PFSK-1 (cell line): ENCODE results near the gene PHLDB3.

Source experiments
- FOXP2 ChIP-seq: optimal IDR thresholded peaks from 2 replicates; pipeline ENCODE3; 2011; ENCODE audit warnings: borderline replicate concordance, control low read depth, inconsistent platforms; ENCODE audit not compliant: insufficient read depth; ENCODE audit errors: extremely low read length, extremely low read depth
- POLR2AphosphoS5 ChIP-seq: IDR thresholded peaks from 2 replicates; pipeline ENCODE4 v1.6.1; 2012; ENCODE audit warnings: low read depth, mild to moderate bottlenecking, control low read depth, low read length, moderate library complexity
- SIN3A ChIP-seq: IDR thresholded peaks from 2 replicates; pipeline ENCODE4 v1.6.1; 2012; ENCODE audit warnings: mild to moderate bottlenecking, low read length, moderate library complexity, borderline replicate concordance; ENCODE audit not compliant: insufficient read depth
- TAF1 ChIP-seq: IDR thresholded peaks from 2 replicates; pipeline ENCODE4 v1.6.1; 2012; ENCODE audit warnings: low read length, control low read depth, borderline replicate concordance; ENCODE audit not compliant: insufficient read depth
- TF ChIP-seq, protein P1 (sequence below), 2 experiments: IDR thresholded peaks; 2 replicates each; pipeline versions ENCODE4 v1.6.1 to v1.8.0; 2011 to 2012; ENCODE audit warnings: low read depth in 2 of 2, low read length in 2 of 2, control low read depth in 1 of 2, inconsistent platforms in 1 of 2, mild to moderate bottlenecking in 1 of 2, moderate library complexity in 1 of 2; ENCODE audit not compliant: insufficient read depth in 1 of 2

PHLDB3 gene

DNA sequence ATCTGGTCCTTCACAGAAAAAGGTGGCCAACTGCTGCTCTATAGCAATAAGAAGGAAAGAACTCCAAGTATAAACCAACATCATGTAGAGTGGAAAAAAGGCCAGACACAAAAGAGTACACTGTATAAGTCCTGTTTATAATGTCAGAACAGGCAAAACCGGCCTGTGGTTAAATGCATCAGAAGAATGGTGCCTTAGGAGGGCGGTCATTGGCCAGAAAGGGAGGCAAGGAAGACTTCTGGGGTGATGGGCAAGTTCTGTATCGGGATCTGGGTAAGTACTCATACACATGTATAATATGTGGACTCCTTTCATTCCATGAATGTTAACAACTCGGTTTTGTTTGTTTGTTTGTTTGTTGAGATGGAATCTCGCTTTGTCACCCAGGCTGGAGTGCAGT is 18.4 kb upstream of the PHLDB3 start:
- TF ChIP-seq POLR2AphosphoS5 (no peak), FOXP2 (no peak), TAF1 (no peak), SIN3A (no peak)
- TF ChIP-seq, protein P1, sequence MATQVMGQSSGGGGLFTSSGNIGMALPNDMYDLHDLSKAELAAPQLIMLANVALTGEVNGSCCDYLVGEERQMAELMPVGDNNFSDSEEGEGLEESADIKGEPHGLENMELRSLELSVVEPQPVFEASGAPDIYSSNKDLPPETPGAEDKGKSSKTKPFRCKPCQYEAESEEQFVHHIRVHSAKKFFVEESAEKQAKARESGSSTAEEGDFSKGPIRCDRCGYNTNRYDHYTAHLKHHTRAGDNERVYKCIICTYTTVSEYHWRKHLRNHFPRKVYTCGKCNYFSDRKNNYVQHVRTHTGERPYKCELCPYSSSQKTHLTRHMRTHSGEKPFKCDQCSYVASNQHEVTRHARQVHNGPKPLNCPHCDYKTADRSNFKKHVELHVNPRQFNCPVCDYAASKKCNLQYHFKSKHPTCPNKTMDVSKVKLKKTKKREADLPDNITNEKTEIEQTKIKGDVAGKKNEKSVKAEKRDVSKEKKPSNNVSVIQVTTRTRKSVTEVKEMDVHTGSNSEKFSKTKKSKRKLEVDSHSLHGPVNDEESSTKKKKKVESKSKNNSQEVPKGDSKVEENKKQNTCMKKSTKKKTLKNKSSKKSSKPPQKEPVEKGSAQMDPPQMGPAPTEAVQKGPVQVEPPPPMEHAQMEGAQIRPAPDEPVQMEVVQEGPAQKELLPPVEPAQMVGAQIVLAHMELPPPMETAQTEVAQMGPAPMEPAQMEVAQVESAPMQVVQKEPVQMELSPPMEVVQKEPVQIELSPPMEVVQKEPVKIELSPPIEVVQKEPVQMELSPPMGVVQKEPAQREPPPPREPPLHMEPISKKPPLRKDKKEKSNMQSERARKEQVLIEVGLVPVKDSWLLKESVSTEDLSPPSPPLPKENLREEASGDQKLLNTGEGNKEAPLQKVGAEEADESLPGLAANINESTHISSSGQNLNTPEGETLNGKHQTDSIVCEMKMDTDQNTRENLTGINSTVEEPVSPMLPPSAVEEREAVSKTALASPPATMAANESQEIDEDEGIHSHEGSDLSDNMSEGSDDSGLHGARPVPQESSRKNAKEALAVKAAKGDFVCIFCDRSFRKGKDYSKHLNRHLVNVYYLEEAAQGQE (IDR thresholded peaks at IDR 0.05; ENCODE audit: insufficient read depth in 1 of 2, low read depth in 2 of 2, low read length in 2 of 2) = no peak

DNA sequence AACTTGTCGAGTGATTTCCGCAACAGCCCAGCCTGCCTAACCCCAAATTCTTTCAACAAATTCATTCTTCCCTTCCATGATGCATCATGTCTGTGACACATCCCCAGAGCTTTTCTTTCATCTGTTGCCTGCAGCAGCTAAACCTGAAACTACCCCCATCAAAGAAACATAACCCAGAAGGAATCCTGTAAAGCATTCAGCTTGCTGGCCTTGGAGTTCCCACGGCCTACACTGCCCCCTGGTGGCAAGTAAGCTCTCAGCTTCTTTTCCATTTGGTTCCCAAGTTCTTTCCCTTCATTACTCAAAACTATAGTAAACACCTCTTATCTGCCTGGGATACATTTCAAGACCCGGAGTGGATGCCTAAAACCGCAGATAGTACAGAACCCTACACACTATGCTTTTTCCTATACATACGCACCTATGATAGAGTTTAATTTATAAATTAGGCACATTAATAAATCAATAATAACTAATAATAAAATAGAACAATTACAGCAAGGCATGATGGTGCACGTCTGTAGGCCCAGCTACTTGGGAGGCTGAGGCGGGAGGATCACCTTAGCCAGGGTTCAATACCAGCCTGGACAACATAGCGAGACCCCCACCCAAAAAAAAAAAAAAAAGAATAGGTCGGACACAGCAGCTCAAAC is 15.0 kb upstream of the PHLDB3 start:
- TF ChIP-seq, protein P1 (IDR thresholded peaks at IDR 0.05; ENCODE audit: insufficient read depth in 1 of 2, low read depth in 2 of 2, low read length in 2 of 2) = no peak
- TF ChIP-seq POLR2AphosphoS5 (no peak), FOXP2 (no peak), SIN3A (no peak), TAF1 (no peak)

DNA sequence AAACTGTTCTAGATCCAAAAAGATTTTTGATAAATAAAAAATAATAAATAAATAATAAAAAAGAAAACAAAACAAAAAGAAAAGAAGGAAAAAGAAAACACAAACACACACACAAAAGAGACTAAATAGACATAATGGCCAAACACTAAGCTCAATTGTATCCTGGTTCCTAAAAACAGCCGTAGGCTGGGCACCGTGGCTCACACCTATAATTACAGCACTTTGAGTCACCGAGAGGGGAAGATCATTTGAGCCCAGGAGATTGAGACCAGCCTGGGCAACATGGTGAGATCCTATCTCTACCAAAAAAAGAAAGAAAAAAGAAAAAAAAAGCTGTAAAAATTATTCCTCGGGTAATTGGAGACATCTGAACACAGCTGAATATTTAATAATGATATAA is 13.5 kb upstream of the PHLDB3 start:
- TF ChIP-seq TAF1 (no peak), FOXP2 (no peak), SIN3A (no peak), POLR2AphosphoS5 (no peak)
- TF ChIP-seq, protein P1 (IDR thresholded peaks at IDR 0.05; ENCODE audit: insufficient read depth in 1 of 2, low read depth in 2 of 2, low read length in 2 of 2) = no peak

DNA sequence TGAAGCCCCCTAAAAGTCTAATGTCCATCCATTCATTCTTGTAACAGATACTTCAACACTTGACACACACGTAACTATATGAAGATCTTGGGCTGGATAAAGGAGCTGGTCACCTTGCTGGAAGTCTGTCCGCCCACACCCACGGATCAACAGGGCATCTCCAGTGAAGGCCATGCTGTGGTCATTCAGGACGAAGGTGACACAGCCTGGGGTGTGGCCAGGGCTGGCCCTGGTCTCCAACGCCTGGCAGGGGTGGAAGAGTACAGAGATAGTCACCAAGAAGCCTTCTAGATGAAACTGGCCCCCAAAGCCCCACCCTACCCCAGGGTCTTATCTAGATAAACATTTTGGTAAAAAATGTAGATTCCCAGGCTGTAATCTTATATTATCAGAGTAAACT is 6.8 kb upstream of the PHLDB3 start:
- TF ChIP-seq SIN3A = no peak
- TF ChIP-seq TAF1 = no peak
- no peak for TF ChIP-seq POLR2AphosphoS5
- TF ChIP-seq FOXP2 = no peak
- TF ChIP-seq, protein P1 (IDR thresholded peaks at IDR 0.05; ENCODE audit: insufficient read depth in 1 of 2, low read depth in 2 of 2, low read length in 2 of 2) = no peak
